ENCODE results near the gene CD44.

- TF ChIP-seq CTCF (IDR thresholded peaks at IDR 0.05) (no peak), POLR2A (IDR thresholded peaks at IDR 0.05) (no peak)
Measured at GRCh38 chr11:35165030-35165422, 26.1 kb downstream of the CD44 start.

Data from lower leg skin (tissue), 3 donors.